ENCODE measurements around the gene RAB43. TPM values are rescaled to one million over a fixed set of nuclear protein-coding genes. Genes with fewer than 3 reads are reported as not detected.

The RAB43 gene
- total RNA-seq: 10 to 100 TPM in 2 of 4 donors, 1 to 10 TPM in 2; 6.3 to 16.4 (median 9.9) TPM

- no peak for TF ChIP-seq CTCF (IDR thresholded peaks at IDR 0.05; ENCODE audit: low read depth)
Measured at GRCh38 chr3:129121792-129122411, at the start of gene RAB43. TSS of gene RAB43 (minus strand) at chr3:129121804. CDS start at chr3:129121489, 315 bp downstream.

DNA sequence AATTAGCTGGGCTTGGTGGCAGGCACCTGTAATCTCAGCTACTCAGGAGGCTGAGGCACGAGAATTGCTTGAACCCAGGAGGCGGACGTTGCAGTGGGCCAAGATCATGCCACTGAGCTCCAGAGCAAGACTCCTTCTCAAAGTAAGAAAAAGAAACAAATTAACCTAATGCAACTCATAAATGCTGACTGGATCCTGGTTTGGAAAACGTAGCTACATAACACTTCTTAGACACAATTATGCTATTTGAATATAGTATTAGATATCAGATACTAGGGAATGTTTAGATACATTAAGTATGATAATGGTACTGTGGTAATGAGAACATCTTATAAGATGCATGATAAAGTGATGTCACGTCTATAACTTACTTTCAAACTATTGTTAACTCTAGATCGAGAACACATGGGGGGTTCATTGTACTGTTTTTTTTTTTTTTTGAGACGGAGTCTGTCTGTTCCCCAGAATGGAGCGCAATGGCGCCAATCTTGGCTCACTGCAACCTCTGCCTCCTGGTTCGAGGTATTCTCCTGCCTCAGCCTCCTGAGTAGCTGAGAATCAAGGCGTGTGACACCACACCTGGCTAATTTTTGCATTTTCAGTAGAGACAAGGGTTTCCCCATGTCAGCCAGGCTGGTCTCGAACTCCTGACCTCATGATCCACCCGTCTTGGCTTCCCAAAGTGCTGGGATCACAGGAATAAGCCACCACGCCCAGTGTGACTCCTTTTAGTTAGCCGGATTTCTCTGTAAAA lies 45.2 kb upstream of the RAB43 start:
- no peak for TF ChIP-seq CTCF (IDR thresholded peaks at IDR 0.05; ENCODE audit: low read depth)

- TF ChIP-seq CTCF (IDR thresholded peaks at IDR 0.05; ENCODE audit: low read depth): no peak
Measured at GRCh38 chr3:129164500-129164899, 42.9 kb upstream of the RAB43 start.

DNA sequence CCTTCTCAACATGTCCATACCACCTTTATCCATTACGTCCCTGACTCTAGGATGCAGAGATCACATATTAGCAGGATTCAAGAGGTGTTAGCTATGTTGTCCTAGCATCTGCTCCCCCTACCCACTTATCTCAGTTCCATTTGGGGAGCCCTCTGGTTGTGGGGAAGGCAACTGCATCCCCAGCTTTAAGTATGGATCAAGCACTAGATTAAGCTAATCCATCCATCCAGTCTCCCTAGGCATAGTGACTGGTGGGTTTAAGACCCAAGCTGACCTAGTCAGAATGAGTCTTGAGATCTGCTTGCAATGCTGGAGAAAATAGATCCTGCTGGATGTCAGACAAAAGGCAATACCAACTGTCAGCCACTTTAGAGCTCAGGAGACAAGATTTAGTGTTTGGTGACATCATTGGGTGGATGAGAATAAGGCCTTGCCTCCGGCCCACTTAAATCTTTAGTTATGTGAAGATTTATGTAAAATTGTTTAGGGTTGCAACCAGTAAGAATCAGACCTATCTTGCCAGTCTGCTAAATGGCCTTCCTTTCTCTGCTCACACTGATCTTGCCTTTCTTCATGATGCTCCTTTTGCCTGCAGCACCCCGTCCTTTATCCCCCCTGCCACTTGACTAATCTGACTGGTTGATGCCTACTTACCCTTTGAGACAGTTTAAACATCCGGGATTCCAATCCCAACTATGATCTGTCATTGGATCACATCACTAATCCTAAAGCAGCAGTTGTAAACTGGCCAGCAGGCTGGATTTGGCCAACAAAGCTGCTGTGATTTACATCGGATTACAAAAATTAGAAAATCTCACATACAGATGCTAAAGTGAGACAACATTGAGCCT lies 41.4 kb upstream of the RAB43 start:
- TF ChIP-seq CTCF (IDR thresholded peaks at IDR 0.05; ENCODE audit: low read depth): no peak

DNA sequence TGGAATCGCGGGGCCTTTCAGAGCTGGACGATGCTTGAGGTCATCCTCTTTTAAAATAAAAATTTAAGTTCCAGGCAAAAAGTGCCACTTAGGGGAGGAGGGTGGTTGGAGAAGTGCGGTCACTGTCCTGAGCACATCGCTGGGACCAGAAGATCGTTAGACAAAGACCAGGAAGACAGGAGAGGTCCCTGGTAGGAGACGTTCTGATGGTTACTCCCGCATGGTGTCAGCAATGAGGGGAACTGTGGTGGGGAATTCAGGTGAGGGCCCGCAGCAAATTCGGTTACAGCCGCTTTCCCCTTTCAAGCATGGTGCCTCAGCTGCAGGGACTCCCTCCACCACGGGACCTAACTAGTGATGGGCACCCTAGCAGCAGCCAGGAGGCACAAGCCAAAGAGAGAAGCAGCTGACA lies 40.3 kb upstream of the RAB43 start:
- no peak for TF ChIP-seq CTCF (IDR thresholded peaks at IDR 0.05; ENCODE audit: low read depth)

DNA sequence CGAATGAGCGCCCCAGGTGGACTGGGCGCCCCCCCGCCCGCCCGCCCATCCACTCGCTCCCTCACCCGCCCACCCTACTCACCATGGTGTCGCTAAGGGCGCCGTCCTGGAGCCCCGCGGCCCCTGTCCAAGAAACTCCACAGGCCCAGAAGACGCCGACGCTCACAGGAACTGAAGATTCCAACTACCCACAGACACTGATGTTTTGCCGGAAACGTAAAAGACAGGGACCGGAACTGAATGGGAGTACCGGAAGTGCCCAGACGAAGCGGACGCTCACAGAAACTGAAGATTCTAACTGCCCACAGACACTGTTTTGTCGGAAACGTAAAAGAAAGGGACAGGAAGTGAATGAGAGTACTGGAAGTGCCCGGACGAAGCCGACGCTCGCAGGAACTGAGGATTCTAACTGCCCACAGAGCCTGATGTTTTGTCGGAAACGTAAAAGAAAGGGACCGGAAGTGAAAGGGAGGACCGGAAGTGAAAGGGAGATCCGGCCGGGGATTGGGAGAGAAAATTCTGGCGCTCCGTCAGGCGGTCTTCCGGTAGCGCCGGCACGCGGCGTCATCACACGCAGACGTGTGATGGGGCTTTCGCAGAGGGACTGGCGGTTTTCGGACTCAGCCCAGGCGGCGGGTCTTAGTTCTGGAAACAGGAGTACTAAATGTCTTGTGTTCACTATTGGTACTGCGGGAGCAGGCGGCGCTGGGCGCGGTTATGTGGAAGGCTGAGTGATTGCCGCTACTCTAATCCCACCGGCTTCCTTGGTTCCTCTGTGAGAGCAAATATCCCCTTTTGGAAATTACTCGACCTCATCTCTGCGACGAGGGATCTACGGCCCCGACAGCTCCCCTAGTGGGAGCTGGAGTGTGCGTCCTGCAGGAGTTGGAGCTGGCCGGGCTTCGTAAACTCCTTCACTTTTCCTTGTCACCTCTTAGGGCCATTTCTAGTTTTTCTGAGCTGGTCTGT lies 39.6 kb upstream of the RAB43 start, which contains the start of gene ISY1:
ISY1 (minus strand) TSS at position 173 of the 969 bp plus-strand sequence; CDS start at position 85, 88 bp downstream.
- no peak for TF ChIP-seq CTCF (IDR thresholded peaks at IDR 0.05; ENCODE audit: low read depth)
